Ovary (tissue), 9 donors: ENCODE results near the gene CA10. TPM values are rescaled to one million over a fixed set of nuclear protein-coding genes. Genes with fewer than 3 reads are reported as not detected.

Experiments used
- DNase-seq, 5 donors: peaks; one replicate each; pipeline ENCODE4 v3.0.0-alpha.2; 2019 to 2020
- H3K27ac ChIP-seq, 2 donors: fragments of 200-600 bp; one replicate each; pipeline versions ENCODE4 v1.5.1 to v1.8.0; 2019 to 2022
- H3K27me3 ChIP-seq: fragments of 200-600 bp; one replicate; pipeline ENCODE4 v1.8.0; 2022
- H3K36me3 ChIP-seq: fragments of 200-600 bp; sonication (generic); one replicate; pipeline ENCODE4 v1.5.1; 2019
- H3K4me1 ChIP-seq: one replicate; pipeline ENCODE4 v1.8.1; 2013; ENCODE audit warnings: mild to moderate bottlenecking, moderate library complexity; ENCODE audit not compliant: insufficient read depth
- H3K4me3 ChIP-seq: fragments of 200-600 bp; sonication (generic); one replicate; pipeline ENCODE4 v1.5.1; 2017
- H3K9me3 ChIP-seq, 2 donors: fragments of 200-600 bp in 1 of 2; sonication (generic) in 1 of 2; one replicate each; pipeline versions ENCODE4 v1.5.1 to v1.8.1; 2013 to 2019; ENCODE audit warnings: mild to moderate bottlenecking in 1 of 2, moderate library complexity in 1 of 2
- CTCF ChIP-seq, 3 donors: fragments of 450-650 bp in 2 of 3; fragments of 200-600 bp in 1 of 3; IDR thresholded peaks; one replicate each; pipeline versions ENCODE4 v1.5.1 to v1.8.0; 2016 to 2022; ENCODE audit warnings: antibody characterized with exemption in 3 of 3, mild to moderate bottlenecking in 1 of 3
- EP300 ChIP-seq: sonication (generic); formaldehyde crosslinking; IDR thresholded peaks from one replicate; pipeline ENCODE4 v1.6.1; 2017; ENCODE audit warnings: antibody characterized with exemption
- POLR2A ChIP-seq: fragments of 450-650 bp; IDR thresholded peaks from one replicate; pipeline ENCODE4 v1.6.1; 2017; ENCODE audit warnings: antibody characterized with exemption, mild to moderate bottlenecking, moderate library complexity
- WGBS, 3 donors: extraction: QIAGEN DNeasy Blood & Tissue Kit in 1 of 3; methylation state at CpG; one replicate each; pipeline versions ENCODE4 v1.1.5 to v1.1.7; 2013 to 2017; 5-methylcytosine and 5-hydroxymethylcytosine counted together
- intact Hi-C, 4 donors: fragments of 100-400 bp; cut with DNase I; formaldehyde crosslinking; loops; one replicate each; pipeline versions ENCODE4 v1.11.0 to v1.15.1; 2022 to 2023
- polyA plus RNA-seq, 2 donors: library from polyadenylated mRNA; stranded (reverse); fragments of 200-250 nt in 1 of 2; fragments of 350-450 nt in 1 of 2; fragmentation: Illumina TruSeq in 1 of 2; extraction: RNeasy Lipid Tissue Mini Kit (QIAGEN cat#74804) in 1 of 2; gene quantifications; one replicate each; pipeline ENCODE4 v1.2.3, GENCODE V29; 2013 to 2014
- total RNA-seq, 7 donors: library from RNA; depleted of rRNA in 2 of 7; stranded (reverse); fragments of >200 nt in 2 of 7; fragmentation: NEBNext Ultra II Directional in 3 of 7; extraction: Animal tissue kit (Norgen Biotek cat#: 25700) in 3 of 7; gene quantifications; one replicate each; pipeline versions ENCODE4 v1.1.0 to v1.2.4, GENCODE V29; 2016 to 2023
- donor health status: DM: no; HTN: no; CAD: no; lungs with moderate emphysema.
- donor health status: DM: no; HTN: no; CAD: no.
- donor health status: Bipolar disorder and iron deficiency.
- donor health status: DM: yes; HTN: yes; CAD: no.
- donor health status: DM: no; HTN: no; CAD: no.
- donor health status: DM: yes; HTN: yes; CAD: no.

Gene CA10
- total and polyA plus RNA-seq, 9 donors = 0.34 to 4.3 (median 1.2) TPM; not detected in 2

GRCh38 chr17:51627779-51628178 is 530.7 kb downstream of the CA10 start:
- H3K9me3 ChIP-seq = no peaks in the 10 kb centered on the region
- 77 to 79% (median 77%) methylated on average over 1 of the region's 1 CpG for WGBS, 3 donors
- no peaks in the 10 kb centered on the region for H3K27me3 ChIP-seq
- H3K4me3 ChIP-seq = no peak overlapping the region
- intact Hi-C loops = no loop called here
- H3K4me1 ChIP-seq = no peaks in the 10 kb centered on the region
- no peak overlapping the region for H3K27ac ChIP-seq
- no peaks in the 10 kb centered on the region for H3K36me3 ChIP-seq
- TF ChIP-seq EP300 = no peak
- no peak for TF ChIP-seq CTCF (IDR thresholded peaks at IDR 0.05)
- TF ChIP-seq POLR2A = no peak
- no peak for DNase-seq

DNA sequence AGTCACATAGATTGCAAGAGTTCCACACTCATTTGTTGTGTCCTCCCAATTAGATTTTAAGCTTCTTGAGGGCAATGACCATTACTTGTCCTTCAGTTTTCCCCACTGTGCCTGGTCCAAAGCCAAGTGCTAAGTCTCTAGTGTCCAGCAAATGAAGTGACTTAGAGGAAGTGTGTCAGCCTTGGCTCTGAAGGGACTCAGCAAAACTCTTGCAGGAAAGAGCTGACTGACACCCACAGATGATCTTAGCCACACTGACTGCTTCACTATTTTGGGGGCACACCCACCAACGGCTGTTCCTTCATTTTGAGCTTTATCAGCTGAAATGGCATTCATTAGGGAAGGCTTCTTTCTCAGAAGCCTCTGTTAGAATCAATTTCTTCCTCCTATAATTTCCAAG is 540.0 kb downstream of the CA10 start:
- 56 to 65% (median 57%) methylated on average over 1 of the region's 1 CpG for WGBS, 3 donors
- intact Hi-C loops = no loop called here
- Histone ChIP-seq H3K4me3 (no peak overlapping the region), H3K9me3 (no peaks in the 10 kb centered on the region), H3K27ac (no peak overlapping the region), H3K27me3 (no peaks in the 10 kb centered on the region), H3K36me3 (no peaks in the 10 kb centered on the region), H3K4me1 (peaks cover 6% of the 10 kb centered on the region)
- TF ChIP-seq POLR2A = no peak
- TF ChIP-seq CTCF (IDR thresholded peaks at IDR 0.05) = no peak
- TF ChIP-seq EP300 = no peak
- no peak for DNase-seq

DNA sequence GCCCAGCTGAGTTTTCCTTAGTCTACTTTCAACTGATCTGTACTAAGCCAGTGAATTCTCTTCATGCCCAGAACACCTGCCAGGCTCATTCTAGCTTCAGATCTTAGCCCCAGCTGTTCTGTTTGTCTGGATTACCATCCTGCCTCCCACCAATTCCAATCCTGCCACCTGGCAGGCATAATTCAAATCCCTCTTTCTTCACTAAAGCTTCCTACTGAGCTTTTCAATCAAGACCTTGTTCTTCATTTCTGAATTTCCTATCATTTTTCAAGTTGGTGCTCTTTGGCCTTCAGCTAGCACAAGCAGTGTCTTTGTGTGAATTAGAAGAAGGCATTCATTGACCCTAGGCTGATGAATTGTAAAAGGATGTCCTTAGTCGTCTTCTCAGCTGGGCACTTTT is 540.5 kb downstream of the CA10 start:
- no peak overlapping the region for H3K27ac ChIP-seq
- no peaks in the 10 kb centered on the region for H3K9me3 ChIP-seq
- TF ChIP-seq POLR2A (no peak), CTCF (IDR thresholded peaks at IDR 0.05) (no peak), EP300 (no peak)
- no peak overlapping the region for H3K4me3 ChIP-seq
- intact Hi-C loops = no loop called here
- H3K36me3 ChIP-seq = no peaks in the 10 kb centered on the region
- H3K4me1 ChIP-seq = peaks cover 6% of the 10 kb centered on the region
- 90 to 100% (median 91%) methylated on average over 1 of the region's 1 CpG for WGBS, 3 donors
- H3K27me3 ChIP-seq = no peaks in the 10 kb centered on the region
- DNase-seq = no peak

DNA sequence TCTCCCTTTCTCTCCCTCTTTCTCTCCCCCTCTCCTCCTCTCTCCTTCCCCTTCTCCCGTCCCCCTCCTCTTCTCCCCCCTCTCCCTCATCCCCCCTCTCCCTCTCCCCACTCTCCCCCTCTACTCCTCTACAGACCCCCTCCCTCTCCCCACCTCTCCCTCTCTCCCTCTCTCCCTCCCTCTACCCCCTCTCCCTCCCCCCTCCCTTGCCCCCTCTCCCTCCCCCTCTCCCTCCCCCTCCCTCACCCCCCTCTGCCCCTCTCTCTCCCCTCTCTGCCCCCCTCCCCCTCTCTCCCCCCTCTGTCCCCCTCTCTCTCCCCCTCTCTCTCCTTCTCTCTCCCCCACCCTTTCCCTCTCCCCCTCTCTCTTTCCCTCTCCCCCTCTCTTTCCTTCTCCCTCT is 545.3 kb downstream of the CA10 start:
- Histone ChIP-seq H3K9me3 (no peaks in the 10 kb centered on the region), H3K4me1 (no peaks in the 10 kb centered on the region), H3K27ac (no peak overlapping the region), H3K36me3 (no peaks in the 10 kb centered on the region), H3K27me3 (no peaks in the 10 kb centered on the region), H3K4me3 (no peak overlapping the region)
- WGBS, 3 donors = 59 to 88% (median 88%) methylated on average over 1 of the region's 1 CpG
- no peak for DNase-seq
- intact Hi-C loops = no loop called here
- TF ChIP-seq EP300 (no peak), CTCF (IDR thresholded peaks at IDR 0.05) (no peak), POLR2A (no peak)

- no peaks in the 10 kb centered on the region for H3K4me1 ChIP-seq
- no peaks in the 10 kb centered on the region for H3K27me3 ChIP-seq
- H3K36me3 ChIP-seq = no peaks in the 10 kb centered on the region
- no peak for DNase-seq
- WGBS, 3 donors = 92 to 98% (median 95%) methylated on average over 3 of the region's 3 CpGs
- H3K4me3 ChIP-seq = no peak overlapping the region
- TF ChIP-seq CTCF (IDR thresholded peaks at IDR 0.05) (no peak), POLR2A (no peak), EP300 (no peak)
- H3K9me3 ChIP-seq = no peaks in the 10 kb centered on the region
- no peak overlapping the region for H3K27ac ChIP-seq
- intact Hi-C loops = no loop called here
Observed at GRCh38 chr17:51612692-51613091, 545.8 kb downstream of the CA10 start.
